Fibroblast of lung (primary cell): ENCODE results near the gene KDM5B. TPM values are rescaled to one million over a fixed set of nuclear protein-coding genes. Genes with fewer than 3 reads are reported as not detected.

Experiments used
- DNase-seq, 2 donors: peaks; one replicate each; pipeline versions ENCODE4 v3.0.0 to v3.0.0-alpha.2; 2010; ENCODE audit warnings: low read depth in 2 of 2
- H2AFZ ChIP-seq: 2 replicates; pipeline ENCODE4 v1.5.1; 2012; ENCODE audit warnings: low read length, control low read depth, inconsistent platforms
- H3K27ac ChIP-seq: 2 replicates; pipeline ENCODE4 v1.5.1; 2011; ENCODE audit warnings: low read length, control low read depth; ENCODE audit not compliant: insufficient read depth
- H3K27me3 ChIP-seq: 2 replicates; pipeline ENCODE4 v1.5.1; 2011; ENCODE audit warnings: mild to moderate bottlenecking, low read length; ENCODE audit not compliant: control insufficient read depth, insufficient read depth
- H3K36me3 ChIP-seq: 2 replicates; pipeline ENCODE4 v1.5.1; 2011; ENCODE audit warnings: low read length; ENCODE audit not compliant: control insufficient read depth, insufficient read depth
- H3K4me1 ChIP-seq: 2 replicates; pipeline ENCODE4 v1.5.1; 2011; ENCODE audit warnings: low read length; ENCODE audit not compliant: control insufficient read depth, insufficient read depth; ENCODE audit errors: extremely low read depth
- H3K4me2 ChIP-seq: 2 replicates; pipeline ENCODE4 v1.5.1; 2011; ENCODE audit warnings: low read length, control low read depth; ENCODE audit not compliant: insufficient read depth; ENCODE audit errors: extremely low read depth
- H3K4me3 ChIP-seq, 4 experiments: fragments of 200-600 bp in 1 of 4; sonication (generic) in 1 of 4; replicated peaks in 1 of 4; 2 replicates each; pipeline ENCODE4 v1.5.1; 2011 to 2016; ENCODE audit warnings: low read length in 4 of 4, low read depth in 3 of 4, mild to moderate bottlenecking in 3 of 4, control low read depth in 2 of 4, inconsistent platforms in 1 of 4, mixed read lengths in 1 of 4; ENCODE audit not compliant: insufficient read depth in 1 of 4; ENCODE audit errors: control extremely low read depth in 1 of 4
- H3K79me2 ChIP-seq: 2 replicates; pipeline ENCODE4 v1.5.1; 2012; ENCODE audit warnings: mild to moderate bottlenecking, low read length, inconsistent platforms; ENCODE audit not compliant: control insufficient read depth, insufficient read depth
- H3K9ac ChIP-seq: 2 replicates; pipeline ENCODE4 v1.5.1; 2011; ENCODE audit warnings: mild to moderate bottlenecking, low read length, control low read depth; ENCODE audit not compliant: insufficient read depth
- H3K9me3 ChIP-seq: 2 replicates; pipeline ENCODE4 v1.5.1; 2012; ENCODE audit warnings: low read depth, low read length; ENCODE audit not compliant: control insufficient read depth, insufficient read depth
- H4K20me1 ChIP-seq: 2 replicates; pipeline ENCODE4 v1.5.1; 2011; ENCODE audit warnings: low read length; ENCODE audit not compliant: control insufficient read depth, insufficient read depth; ENCODE audit errors: extremely low read depth
- CTCF ChIP-seq, 2 donors: IDR thresholded peaks in 1 of 2; conservative IDR thresholded peaks in 1 of 2; 1 replicate in 1 of 2; 2 replicates in 1 of 2; pipeline ENCODE4 v1.5.1; 2011 to 2012; ENCODE audit warnings: low read length in 2 of 2, control low read depth in 1 of 2, inconsistent platforms in 1 of 2, low read depth in 1 of 2, mild to moderate bottlenecking in 1 of 2
- EZH2 ChIP-seq: IDR thresholded peaks from 2 replicates; pipeline ENCODE4 v1.5.1; 2012; ENCODE audit warnings: low read length, control low read depth, mild to moderate bottlenecking; ENCODE audit errors: missing control alignments
- polyA plus RNA-seq, 2 donors: library from polyadenylated mRNA; depleted of rRNA in 1 of 2; stranded (reverse) in 1 of 2; unstranded in 1 of 2; fragments of >200 nt; gene quantifications; 2 replicates each; pipeline ENCODE4 v1.2.1, GENCODE V29; 2011 to 2012; ENCODE audit warnings: missing spikeins in 1 of 2
- total RNA-seq: library from RNA; depleted of rRNA; stranded (reverse); fragments of >200 nt; gene quantifications from 2 replicates; pipeline ENCODE4 v1.2.1, GENCODE V29; 2014

Gene KDM5B
- total and polyA plus RNA-seq, 2 donors (not counting 1 experiment from before 2014, with no cell fraction given) = 52.0 to 82.2 TPM

GRCh38 chr1:202685641-202686040 is 122.6 kb downstream of the KDM5B start:
- Histone ChIP-seq H3K9ac (no peak overlapping the region), H3K4me3 (no peak overlapping the region), H3K79me2 (no peaks in the 10 kb centered on the region), H3K4me2 (no peak overlapping the region), H3K4me1 (no peaks in the 10 kb centered on the region), H3K9me3 (no peaks in the 10 kb centered on the region), H3K27ac (no peak overlapping the region), H2AFZ (no peak overlapping the region), H3K36me3 (no peaks in the 10 kb centered on the region), H4K20me1 (no peaks in the 10 kb centered on the region), H3K27me3 (peaks cover 19% of the 10 kb centered on the region)
- TF ChIP-seq CTCF (conservative IDR thresholded peaks at IDR 0.05 in 1 of 2, IDR thresholded peaks at IDR 0.05 in 1 of 2; ENCODE audit: low read depth in 1 of 2, low read length in 2 of 2) (no peak), EZH2 (no peak)
- DNase-seq = no peak

- Histone ChIP-seq H4K20me1 (no peaks in the 10 kb centered on the region), H3K27me3 (peaks cover 16% of the 10 kb centered on the region), H3K79me2 (no peaks in the 10 kb centered on the region), H3K4me3 (no peak overlapping the region), H2AFZ (no peak overlapping the region), H3K9ac (no peak overlapping the region), H3K9me3 (no peaks in the 10 kb centered on the region), H3K4me1 (no peaks in the 10 kb centered on the region), H3K36me3 (no peaks in the 10 kb centered on the region), H3K4me2 (no peak overlapping the region), H3K27ac (no peak overlapping the region)
- no peak for TF ChIP-seq CTCF (conservative IDR thresholded peaks at IDR 0.05 in 1 of 2, IDR thresholded peaks at IDR 0.05 in 1 of 2; ENCODE audit: low read depth in 1 of 2, low read length in 2 of 2)
- TF ChIP-seq EZH2 = no peak
- no peak for DNase-seq
These were observed 123.5 kb downstream of the KDM5B start for GRCh38 chr1:202684716-202685115.

- no peaks in the 10 kb centered on the region for H3K9me3 ChIP-seq
- no peak for TF ChIP-seq CTCF (conservative IDR thresholded peaks at IDR 0.05 in 1 of 2, IDR thresholded peaks at IDR 0.05 in 1 of 2; ENCODE audit: low read depth in 1 of 2, low read length in 2 of 2)
- TF ChIP-seq EZH2 = no peak
- H3K4me3 ChIP-seq = no peak overlapping the region
- H3K27ac ChIP-seq = no peak overlapping the region
- H3K79me2 ChIP-seq = no peaks in the 10 kb centered on the region
- no peak overlapping the region for H3K4me2 ChIP-seq
- H3K36me3 ChIP-seq = no peaks in the 10 kb centered on the region
- H4K20me1 ChIP-seq = no peaks in the 10 kb centered on the region
- H3K4me1 ChIP-seq = no peaks in the 10 kb centered on the region
- no peak overlapping the region for H2AFZ ChIP-seq
- DNase-seq = no peak
- H3K9ac ChIP-seq = no peak overlapping the region
- H3K27me3 ChIP-seq = peaks cover 11% of the 10 kb centered on the region
These were observed 125.2 kb downstream of the KDM5B start for GRCh38 chr1:202683029-202683428.
